Raji (cell line): ENCODE data around the gene BLOC1S1.

Experiments used
- POLR2A ChIP-seq: IDR thresholded peaks from 2 replicates; pipeline ENCODE4 v1.6.1; 2011; ENCODE audit warnings: low read depth, low read length, control low read depth; ENCODE audit not compliant: insufficient read depth

BLOC1S1 gene

DNA sequence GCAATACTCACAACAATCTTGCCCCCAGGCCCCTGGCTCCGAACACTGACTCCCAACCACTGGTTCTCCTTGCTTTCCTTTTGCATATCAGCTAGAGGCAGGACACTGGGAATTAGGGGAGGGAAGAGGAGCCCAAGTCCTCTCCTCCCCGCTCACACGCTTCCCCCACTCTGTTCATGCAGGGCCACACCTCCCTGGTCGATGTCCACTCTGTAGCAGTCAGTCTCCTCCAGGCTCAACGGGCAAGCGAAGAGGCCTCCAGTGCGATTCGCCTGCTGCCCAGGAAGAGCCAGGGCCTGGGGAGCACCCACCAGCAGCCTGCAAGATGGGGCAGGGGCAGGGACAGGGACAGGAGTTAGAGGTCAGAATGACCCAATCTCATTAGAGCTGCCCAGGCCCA lies 13.0 kb upstream of the BLOC1S1 start:
- TF ChIP-seq POLR2A, result no peak

DNA sequence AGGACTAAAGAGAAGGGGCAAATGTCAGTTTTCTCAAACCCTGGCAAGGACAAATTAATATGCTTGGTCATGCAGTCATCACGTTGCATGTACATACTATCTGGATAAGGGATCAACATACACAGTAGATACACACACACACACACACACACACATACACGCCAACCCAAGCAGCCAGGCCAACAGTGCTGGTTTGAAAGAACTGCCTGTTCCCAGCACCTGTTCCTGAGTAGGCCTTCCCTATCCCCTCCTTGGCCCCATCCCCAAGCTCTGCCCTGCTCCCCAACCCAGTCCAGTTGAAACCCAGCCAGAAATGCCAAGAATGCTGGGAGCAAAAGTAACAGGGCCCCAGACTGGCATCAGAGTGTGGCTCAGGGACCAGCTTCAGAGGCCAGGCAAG lies 12.6 kb upstream of the BLOC1S1 start:
- no peak for TF ChIP-seq POLR2A

DNA sequence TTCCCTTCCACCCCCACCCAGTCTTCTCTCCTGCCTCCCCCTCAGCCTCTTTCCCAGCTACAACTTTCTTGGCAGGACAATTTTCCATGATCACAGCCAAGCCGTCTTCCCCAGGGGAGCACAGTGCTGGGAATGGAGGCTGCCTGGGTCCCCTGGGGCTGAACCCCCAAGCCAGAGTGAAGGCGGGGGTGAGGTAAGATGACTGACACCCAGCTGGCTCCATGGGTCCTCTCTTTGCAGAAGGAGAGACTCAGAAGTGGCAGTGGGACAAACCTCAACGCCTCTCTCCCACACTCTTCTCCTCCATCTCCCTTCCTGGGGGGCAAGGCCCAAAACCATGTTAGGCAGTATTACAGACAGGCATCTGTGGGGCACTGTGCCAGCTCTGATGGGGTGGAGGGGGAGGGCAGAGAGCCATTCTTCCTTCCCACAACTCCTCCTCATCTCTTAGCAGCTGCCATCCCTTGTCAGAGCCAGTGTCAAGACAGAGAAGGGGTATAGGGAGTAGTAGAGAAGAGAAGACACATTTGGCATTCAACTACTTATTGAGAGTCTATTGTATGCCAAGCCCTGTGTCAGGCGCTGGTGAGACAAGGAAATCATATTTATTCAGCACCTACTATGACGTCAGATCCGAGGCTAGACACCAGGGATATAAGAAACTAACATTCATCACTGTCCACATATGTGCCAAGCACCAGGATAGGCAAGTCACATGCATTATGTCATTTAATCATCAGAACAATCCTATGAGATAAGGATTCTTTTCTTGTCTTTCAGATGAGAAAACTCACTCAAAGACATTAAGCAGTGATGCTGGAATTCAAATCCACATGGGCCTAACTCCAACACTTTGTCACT lies 11.7 kb upstream of the BLOC1S1 start:
- TF ChIP-seq POLR2A, result no peak

DNA sequence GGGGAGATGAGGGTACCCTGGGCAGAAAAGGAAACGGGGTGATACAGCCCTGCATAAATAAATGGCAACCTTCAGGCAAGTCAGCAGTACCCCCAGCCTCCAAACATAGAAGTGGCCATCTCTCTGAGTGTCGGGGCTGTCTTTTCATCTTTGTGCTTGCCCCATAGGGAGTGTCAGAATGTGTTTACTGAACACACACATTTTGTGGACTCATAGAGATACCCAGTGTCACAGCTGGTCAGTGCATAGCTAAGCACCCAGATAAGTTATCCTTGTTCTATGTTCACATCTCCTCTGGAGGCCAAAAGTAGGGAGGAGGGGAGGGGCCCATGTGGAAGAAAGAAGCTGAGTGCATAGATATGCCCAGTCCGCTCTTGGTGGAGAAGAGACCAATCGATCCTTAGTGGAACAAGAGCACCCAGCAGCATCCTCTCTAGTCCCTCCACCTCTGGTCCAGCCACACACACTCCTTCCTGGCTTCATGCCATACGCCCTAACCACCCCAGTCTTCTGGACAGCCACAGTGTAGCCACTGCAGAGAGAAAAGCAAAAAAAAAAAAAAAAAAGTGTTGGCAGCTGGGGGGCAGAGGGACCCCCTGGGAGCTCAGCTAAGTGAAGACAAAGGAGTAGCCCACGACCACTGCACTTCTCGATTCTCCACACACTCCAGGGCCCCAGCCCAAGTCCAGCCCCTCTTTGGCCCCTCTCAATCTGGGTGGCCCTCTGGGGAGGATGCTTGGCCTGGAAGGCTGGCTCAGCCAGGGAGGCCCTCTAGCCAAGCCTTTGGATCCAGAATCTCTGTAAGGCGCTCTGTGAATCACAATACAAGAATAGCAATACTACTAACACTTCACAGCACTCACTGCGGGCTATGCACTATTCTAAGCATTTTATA lies 10.8 kb upstream of the BLOC1S1 start:
- no peak for TF ChIP-seq POLR2A

DNA sequence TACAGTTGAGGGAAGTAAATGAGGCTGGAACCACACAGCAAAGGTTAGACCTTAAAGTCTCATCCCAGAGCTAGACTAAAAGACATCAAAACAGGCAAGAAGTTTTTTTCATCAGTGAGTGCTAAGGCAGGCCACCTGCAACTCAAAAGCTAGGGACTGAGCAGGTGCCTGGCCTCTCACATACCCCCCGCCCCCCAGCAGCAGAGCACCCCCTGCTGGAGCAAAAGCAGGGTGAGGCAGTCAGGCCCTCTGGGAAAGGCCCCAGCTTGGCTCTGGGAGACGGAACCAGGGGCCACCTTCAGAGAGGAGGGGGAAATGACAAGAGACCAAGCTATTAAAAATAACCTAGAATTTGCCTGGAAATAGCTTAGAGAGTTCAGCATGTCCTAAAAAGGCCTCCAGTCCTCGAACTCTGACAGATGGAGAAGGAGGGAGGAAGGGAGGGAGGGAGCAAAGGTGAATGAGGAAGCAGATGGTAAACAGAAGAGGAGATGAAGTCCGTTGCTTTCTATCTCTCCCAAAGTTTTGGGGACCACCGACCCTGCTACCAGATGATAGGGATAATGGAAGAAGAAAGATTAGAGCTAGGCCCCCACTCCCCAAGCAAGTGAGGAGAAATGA lies 10.0 kb upstream of the BLOC1S1 start:
- TF ChIP-seq POLR2A, result no peak

DNA sequence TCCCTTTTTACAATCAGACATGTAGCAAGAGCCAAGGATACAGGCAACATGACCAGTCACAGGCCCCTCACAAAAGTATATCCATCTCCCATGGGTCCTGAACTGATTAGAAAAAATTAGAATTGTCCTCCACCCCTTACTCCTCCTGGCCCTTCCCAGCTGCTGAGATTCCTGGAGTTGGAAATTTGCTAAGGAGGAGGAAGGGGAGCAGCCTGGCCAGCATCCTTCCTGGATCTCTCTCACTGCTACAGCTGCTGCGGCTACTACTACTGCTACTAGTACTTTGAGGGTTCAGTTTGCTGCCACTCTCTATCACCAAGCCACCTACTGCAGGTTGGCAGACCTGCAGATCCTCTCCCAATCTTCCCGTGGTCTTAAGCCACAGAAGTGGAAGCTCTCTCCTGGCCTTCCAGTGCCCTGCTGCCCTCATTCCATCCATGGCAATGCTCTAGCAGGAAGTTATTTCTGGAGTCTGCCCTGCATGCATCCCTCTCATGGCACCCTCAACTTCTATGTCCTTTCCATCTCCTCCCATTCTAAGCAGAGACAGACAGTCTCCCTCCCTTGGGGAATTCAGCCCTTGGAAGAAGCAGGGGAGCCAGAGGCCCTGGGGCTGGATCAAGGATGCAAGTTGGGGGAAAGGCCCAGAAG lies 9.2 kb upstream of the BLOC1S1 start:
- no peak for TF ChIP-seq POLR2A

DNA sequence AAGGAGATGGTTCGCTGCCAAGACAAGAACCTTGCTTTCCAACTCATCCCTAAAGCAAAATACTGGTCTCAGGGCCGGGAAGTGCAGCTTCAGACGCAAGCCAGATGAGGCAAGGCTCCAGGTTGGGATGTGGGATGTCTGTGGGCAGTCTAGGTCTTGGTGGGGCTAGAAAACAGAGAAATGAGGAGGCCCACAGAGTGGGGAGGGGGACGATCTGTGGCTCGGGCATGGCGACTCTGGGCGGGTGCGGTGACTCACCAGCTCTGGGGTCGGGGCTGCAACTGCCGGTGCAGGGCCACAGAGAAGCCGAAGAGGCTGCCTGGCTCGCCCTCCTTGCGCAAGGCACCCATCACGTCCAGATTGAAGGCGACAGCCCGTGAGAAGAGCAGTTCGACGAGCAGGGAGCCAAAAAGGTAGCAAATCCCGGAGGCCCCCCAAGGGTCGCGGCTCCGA lies 8.6 kb upstream of the BLOC1S1 start:
- TF ChIP-seq POLR2A, result no peak

DNA sequence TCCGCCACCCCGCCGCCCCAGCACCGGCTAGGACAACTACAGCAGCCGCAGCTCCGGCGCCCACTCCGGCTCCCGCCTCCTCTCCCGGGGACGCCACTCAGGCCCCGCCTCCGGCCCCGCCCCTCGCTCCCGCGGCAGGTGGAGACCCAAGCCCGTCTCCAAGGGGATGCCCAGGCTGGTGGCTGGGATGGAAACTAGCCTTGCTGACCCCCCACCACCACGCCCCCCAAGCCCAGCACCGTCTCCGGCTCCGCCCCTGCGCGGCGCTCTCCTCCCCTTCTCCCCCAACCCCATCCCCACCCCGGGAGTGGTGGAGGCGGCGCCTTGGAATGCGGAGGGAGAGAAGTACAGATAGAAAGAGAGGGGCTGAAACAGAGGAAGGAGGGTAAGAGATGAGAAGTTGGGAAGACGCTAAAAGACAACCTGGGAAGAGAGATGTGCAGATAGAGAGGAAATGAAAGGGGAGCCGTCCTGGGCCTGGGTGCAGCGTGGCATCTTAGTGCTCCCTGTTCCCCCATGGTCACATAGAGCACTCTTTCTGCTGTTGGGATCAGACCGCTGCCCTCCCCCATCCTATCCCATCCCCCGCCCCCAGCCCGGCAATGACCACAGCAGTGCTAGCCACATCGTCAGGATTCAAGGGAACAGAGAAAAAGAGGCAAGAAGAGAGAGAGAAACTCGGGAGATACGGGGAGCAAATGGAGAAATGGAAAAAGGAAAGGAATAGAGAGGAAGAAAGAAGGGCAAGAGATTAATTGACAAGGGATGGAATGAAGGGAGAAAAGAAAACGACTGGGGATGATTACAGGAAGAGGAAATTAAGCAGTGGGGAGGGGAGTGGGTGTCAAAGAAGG lies 7.8 kb upstream of the BLOC1S1 start, which contains the start of gene ITGA7:
TSS of gene ITGA7 (minus strand) at position 64 of the 854 bp plus-strand sequence. CDS start 222 bp downstream, outside the sequence.
- TF ChIP-seq POLR2A, result no peak

DNA sequence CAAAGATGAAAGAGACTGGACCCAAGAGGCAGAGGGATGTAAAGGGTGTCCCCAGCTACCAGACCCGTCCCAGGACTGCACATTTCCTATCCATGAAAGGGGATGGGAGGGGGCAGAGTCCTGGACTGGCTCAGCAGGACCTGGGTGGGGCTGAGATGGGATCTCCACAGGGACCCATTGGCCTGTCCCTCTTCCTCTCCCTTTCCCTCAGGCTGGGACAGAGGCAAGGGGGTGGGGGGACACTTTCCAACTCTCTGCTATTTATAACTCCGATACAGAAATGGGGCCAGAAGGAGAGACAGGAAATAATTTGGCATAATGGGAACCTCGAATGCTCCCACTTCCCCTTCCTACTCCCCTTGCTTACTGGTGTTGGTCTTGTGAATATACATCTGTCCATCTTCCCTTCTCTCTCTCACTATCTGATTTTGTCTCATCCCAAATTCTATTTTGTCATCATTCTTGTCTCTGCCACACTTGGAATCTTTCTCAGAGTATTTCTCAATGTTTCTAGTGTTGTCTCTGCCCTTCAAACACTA lies 7.1 kb upstream of the BLOC1S1 start:
- no peak for TF ChIP-seq POLR2A

DNA sequence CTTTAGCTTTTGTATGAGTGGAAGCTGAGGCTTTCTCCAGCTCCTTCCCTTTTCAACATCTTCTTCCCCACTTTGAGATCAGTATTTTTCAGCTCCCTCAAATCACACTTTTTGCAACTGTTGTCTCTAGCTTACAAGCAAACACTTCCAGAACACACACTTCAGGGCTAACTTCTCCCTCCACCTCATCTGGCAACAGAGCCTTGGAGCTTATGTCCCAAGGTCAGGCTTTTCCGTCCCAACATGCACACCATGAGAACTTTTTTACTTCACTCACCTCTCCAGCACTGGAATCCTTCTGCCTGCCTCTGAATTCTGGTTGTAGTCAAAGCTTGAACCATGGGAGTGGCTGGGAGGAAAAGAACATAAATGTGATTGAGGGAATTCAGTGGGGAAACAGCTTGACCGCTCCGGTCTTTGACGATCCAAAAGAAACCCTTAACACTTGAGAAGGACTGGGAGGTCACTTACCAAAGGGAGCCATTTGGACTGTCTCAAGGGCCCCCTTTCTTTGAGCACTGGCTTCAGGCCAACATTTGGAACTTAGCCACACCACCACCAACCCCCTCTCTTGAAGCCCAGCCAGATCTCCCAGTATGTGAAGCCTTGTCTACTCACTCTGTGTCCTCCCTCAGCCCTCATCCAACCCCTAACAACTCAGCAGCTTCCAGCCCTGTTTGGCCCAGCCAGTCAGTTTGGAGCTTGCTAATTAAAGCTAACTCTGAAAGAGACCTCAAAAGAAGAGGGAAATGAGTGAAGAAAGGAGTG lies 3.9 kb upstream of the BLOC1S1 start:
- TF ChIP-seq POLR2A, result no peak

DNA sequence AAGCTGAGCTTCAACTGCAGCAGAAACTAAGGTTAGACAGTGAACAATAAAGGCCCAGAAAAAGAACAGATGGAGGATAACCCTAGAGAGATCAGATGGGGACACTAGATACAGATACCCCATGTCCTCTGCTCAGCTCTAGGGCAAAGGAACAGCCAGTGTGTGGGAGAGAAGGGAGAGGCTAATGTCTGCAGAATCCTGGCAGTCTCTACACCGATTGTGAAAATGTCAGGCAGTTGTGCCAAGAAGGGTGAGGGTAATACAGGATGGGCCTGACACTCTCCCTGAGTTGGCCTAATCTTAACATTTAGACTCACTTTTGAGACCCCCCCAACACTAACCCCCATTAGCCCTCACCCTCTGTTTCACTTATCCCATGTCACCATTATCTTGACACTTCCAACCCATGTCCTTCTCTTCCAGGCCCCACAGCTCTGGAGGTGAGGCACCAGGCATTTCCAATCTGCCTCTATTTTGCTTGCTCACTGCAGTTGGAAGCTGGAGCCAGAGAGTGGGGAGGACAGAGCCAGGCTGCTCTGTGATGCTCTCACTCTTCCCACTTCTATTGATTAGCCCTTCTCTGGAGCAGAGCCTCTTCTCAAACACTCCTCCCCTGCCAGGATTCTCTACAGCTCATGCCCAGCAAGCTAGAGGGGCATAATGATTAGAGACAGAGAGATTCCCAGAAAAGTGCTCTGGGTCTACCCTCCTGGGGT lies 3.0 kb upstream of the BLOC1S1 start:
- TF ChIP-seq POLR2A, result no peak

DNA sequence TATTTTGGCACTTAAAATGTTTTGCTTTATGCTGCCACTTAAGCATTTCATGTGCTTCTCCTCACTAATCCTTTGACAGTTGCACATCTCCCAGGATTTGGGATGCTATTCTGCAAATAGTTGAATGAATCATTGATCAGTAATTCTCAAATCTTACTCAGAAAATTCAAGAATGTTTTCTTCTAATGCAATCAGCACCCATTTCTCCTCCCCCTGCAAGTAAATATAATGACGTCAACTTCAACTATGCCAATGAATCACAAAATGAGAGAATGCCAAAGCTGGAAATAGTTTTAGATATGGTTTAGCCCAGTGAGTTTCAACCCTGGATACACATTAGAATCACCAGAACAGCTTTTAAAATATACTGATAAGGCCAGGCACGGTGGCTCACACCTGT lies 2.1 kb upstream of the BLOC1S1 start:
- no peak for TF ChIP-seq POLR2A
